Stimulated activated naive CD8-positive, alpha-beta T cell treated with anti-CD3 and anti-CD28 coated beads, Interleukin-15, Interleukin-2, amounts not matched to agents 100 ng/mL and 50 ng/mL, for 24 hours (primary cell): Measurements from ENCODE around the gene KIR3DL1.
"Not testable (repeated sequence)": the region's sequence is repeated elsewhere in the genome, so short reads cannot be mapped to it uniquely, and the experiment has no call there.

Experiments
- H3K27ac Mint-ChIP-seq: one replicate; pipeline ENCODE4 v1.8.0; 2021; ENCODE audit warnings: mild to moderate bottlenecking, mixed read lengths
- H3K27me3 Mint-ChIP-seq: one replicate; pipeline ENCODE4 v1.8.0; 2021; ENCODE audit warnings: mixed read lengths
- H3K36me3 Mint-ChIP-seq: one replicate; pipeline ENCODE4 v1.8.0; 2021; ENCODE audit warnings: low read depth, mixed read lengths
- H3K4me1 Mint-ChIP-seq: one replicate; pipeline ENCODE4 v1.8.0; 2021; ENCODE audit warnings: low read depth, mixed read lengths
- H3K4me3 Mint-ChIP-seq: one replicate; pipeline ENCODE4 v1.8.0; 2021; ENCODE audit warnings: mild to moderate bottlenecking, mixed read lengths
- H3K9me3 Mint-ChIP-seq: one replicate; pipeline ENCODE4 v1.8.0; 2021; ENCODE audit warnings: mixed read lengths

KIR3DL1 gene

GRCh38 chr19:54795758-54796157 lies 20.5 kb upstream of the KIR3DL1 start:
- no peak overlapping the region for H3K4me3 Mint-ChIP-seq
- no peaks in the 10 kb centered on the region for H3K36me3 Mint-ChIP-seq
- no peak overlapping the region for H3K27ac Mint-ChIP-seq
- H3K4me1 Mint-ChIP-seq: peaks cover 16% of the 10 kb centered on the region
- peaks cover 9% of the 10 kb centered on the region for H3K9me3 Mint-ChIP-seq
- H3K27me3 Mint-ChIP-seq: peaks cover 26% of the 10 kb centered on the region

- peaks cover 30% of the 10 kb centered on the region for H3K27me3 Mint-ChIP-seq
- no peaks in the 10 kb centered on the region for H3K36me3 Mint-ChIP-seq
- no peak within 1 kb of the TSS for H3K4me3 Mint-ChIP-seq
- H3K9me3 Mint-ChIP-seq: peaks cover 5% of the 10 kb centered on the region
- no peak within 1 kb of the TSS for H3K27ac Mint-ChIP-seq
- no peaks in the 10 kb centered on the region for H3K4me1 Mint-ChIP-seq
Observed at GRCh38 chr19:54803410-54803809, 12.9 kb upstream of the KIR3DL1 start, which contains the start of gene KIR2DL4. Gene KIR2DL4, plus strand, starts transcription at chr19:54803610. Its CDS starts 42 bp downstream, at chr19:54803652.

- no peak overlapping the region for H3K4me3 Mint-ChIP-seq
- no peaks in the 10 kb centered on the region for H3K4me1 Mint-ChIP-seq
- H3K27ac Mint-ChIP-seq: no peak overlapping the region
- H3K9me3 Mint-ChIP-seq: peaks cover 5% of the 10 kb centered on the region
- peaks cover 23% of the 10 kb centered on the region for H3K27me3 Mint-ChIP-seq
- H3K36me3 Mint-ChIP-seq: no peaks in the 10 kb centered on the region
Observed at GRCh38 chr19:54804101-54804500, 12.2 kb upstream of the KIR3DL1 start.

- Mint-ChIP-seq H3K4me3 (no peak overlapping the region), H3K9me3 (peaks cover under 1% of the 10 kb centered on the region), H3K27me3 (peaks cover 20% of the 10 kb centered on the region), H3K36me3 (no peaks in the 10 kb centered on the region), H3K27ac (no peak overlapping the region), H3K4me1 (no peaks in the 10 kb centered on the region)
Observed at GRCh38 chr19:54804571-54804970, 11.7 kb upstream of the KIR3DL1 start.

GRCh38 chr19:54805665-54806515 lies 10.4 kb upstream of the KIR3DL1 start:
- Mint-ChIP-seq H3K4me1 (no peaks in the 10 kb centered on the region), H3K9me3 (no peaks in the 10 kb centered on the region), H3K27ac (no peak overlapping the region), H3K27me3 (peaks cover 21% of the 10 kb centered on the region), H3K4me3 (no peak overlapping the region), H3K36me3 (no peaks in the 10 kb centered on the region)

GRCh38 chr19:54806516-54806838 lies 9.8 kb upstream of the KIR3DL1 start:
- no peak overlapping the region for H3K4me3 Mint-ChIP-seq
- no peaks in the 10 kb centered on the region for H3K36me3 Mint-ChIP-seq
- H3K27ac Mint-ChIP-seq: no peak overlapping the region
- H3K4me1 Mint-ChIP-seq: no peaks in the 10 kb centered on the region
- peaks cover 19% of the 10 kb centered on the region for H3K27me3 Mint-ChIP-seq
- no peaks in the 10 kb centered on the region for H3K9me3 Mint-ChIP-seq

- H3K9me3 Mint-ChIP-seq, H3K36me3 Mint-ChIP-seq, H3K27ac Mint-ChIP-seq, H3K4me1 Mint-ChIP-seq, H3K4me3 Mint-ChIP-seq: not testable (repeated sequence)
- H3K27me3 Mint-ChIP-seq: peaks cover 11% of the 10 kb centered on the region
Observed at GRCh38 chr19:54814571-54814970, 1.7 kb upstream of the KIR3DL1 start.

- H3K9me3 Mint-ChIP-seq: no peaks in the 10 kb centered on the region
Observed at GRCh38 chr19:54817670-54818536, 1.6 kb downstream of the KIR3DL1 start.

GRCh38 chr19:54824416-54824815 lies 8.1 kb downstream of the KIR3DL1 start:
- H3K9me3 Mint-ChIP-seq, H3K4me3 Mint-ChIP-seq, H3K27ac Mint-ChIP-seq, H3K36me3 Mint-ChIP-seq, H3K4me1 Mint-ChIP-seq: not testable (repeated sequence)
- H3K27me3 Mint-ChIP-seq: peaks cover 14% of the 10 kb centered on the region

More at GRCh38 chr19:54817670-54818536, 1.6 kb downstream of the KIR3DL1 start:
- Mint-ChIP-seq H3K4me1 (no peaks in the 10 kb centered on the region), H3K36me3 (no peaks in the 10 kb centered on the region), H3K27ac (no peak overlapping the region), H3K4me3 (no peak overlapping the region), H3K27me3 (peaks cover 3% of the 10 kb centered on the region)

- H3K9me3 Mint-ChIP-seq, H3K27ac Mint-ChIP-seq, H3K4me3 Mint-ChIP-seq, H3K36me3 Mint-ChIP-seq, H3K4me1 Mint-ChIP-seq: not testable (repeated sequence)
- H3K27me3 Mint-ChIP-seq: peaks cover 11% of the 10 kb centered on the region
Observed at GRCh38 chr19:54825326-54825725, 9.1 kb downstream of the KIR3DL1 start.

- H3K4me1 Mint-ChIP-seq, H3K9me3 Mint-ChIP-seq, H3K36me3 Mint-ChIP-seq, H3K27ac Mint-ChIP-seq, H3K4me3 Mint-ChIP-seq: not testable (repeated sequence)
- peaks cover 11% of the 10 kb centered on the region for H3K27me3 Mint-ChIP-seq
Observed at GRCh38 chr19:54828064-54828463, 11.8 kb downstream of the KIR3DL1 start.

- not testable (repeated sequence) for H3K9me3 Mint-ChIP-seq, H3K4me3 Mint-ChIP-seq, H3K4me1 Mint-ChIP-seq, H3K27me3 Mint-ChIP-seq, H3K27ac Mint-ChIP-seq, H3K36me3 Mint-ChIP-seq
Observed at GRCh38 chr19:54832496-54832895, 16.2 kb downstream of the KIR3DL1 start, which contains the start of gene KIR2DS4. Gene KIR2DS4, plus strand, starts transcription at chr19:54832676.

- not testable (repeated sequence) for H3K4me3 Mint-ChIP-seq, H3K9me3 Mint-ChIP-seq, H3K36me3 Mint-ChIP-seq, H3K27ac Mint-ChIP-seq, H3K4me1 Mint-ChIP-seq, H3K27me3 Mint-ChIP-seq
Observed at GRCh38 chr19:54835126-54835525, 18.9 kb downstream of the KIR3DL1 start.

GRCh38 chr19:54837522-54837921 lies 21.3 kb downstream of the KIR3DL1 start:
- not testable (repeated sequence) for H3K4me3 Mint-ChIP-seq, H3K9me3 Mint-ChIP-seq, H3K36me3 Mint-ChIP-seq, H3K27ac Mint-ChIP-seq, H3K27me3 Mint-ChIP-seq, H3K4me1 Mint-ChIP-seq

GRCh38 chr19:54843171-54843570 lies 26.9 kb downstream of the KIR3DL1 start:
- H3K27ac Mint-ChIP-seq, H3K36me3 Mint-ChIP-seq, H3K4me1 Mint-ChIP-seq, H3K4me3 Mint-ChIP-seq, H3K27me3 Mint-ChIP-seq, H3K9me3 Mint-ChIP-seq: not testable (repeated sequence)
